HepG2 (cell line): ENCODE data around the gene SIRT5. TPM values are rescaled to one million over a fixed set of nuclear protein-coding genes. Genes with fewer than 3 reads are reported as not detected.

Experiments
- HOXA3 ChIP-seq: sonication (generic); formaldehyde crosslinking; IDR thresholded peaks from 2 replicates; pipeline ENCODE4 v1.5.0; 2020; ENCODE audit warnings: missing genetic modification reagents
- HOXA9 ChIP-seq: sonication (generic); formaldehyde crosslinking; IDR thresholded peaks from 2 replicates; pipeline ENCODE4 v1.8.1; 2022; ENCODE audit warnings: missing genetic modification reagents, mild to moderate bottlenecking, moderate library complexity, borderline replicate concordance
- MIER3 ChIP-seq: IDR thresholded peaks from 2 replicates; pipeline ENCODE4 v1.6.1; 2016; ENCODE audit warnings: missing compliant biosample characterization, borderline replicate concordance
- NAIF1 ChIP-seq: sonication (generic); formaldehyde crosslinking; IDR thresholded peaks from 2 replicates; pipeline ENCODE4 v1.5.0; 2020; ENCODE audit warnings: mild to moderate bottlenecking, missing genetic modification reagents, borderline replicate concordance
- PAXIP1 ChIP-seq: sonication (generic); formaldehyde crosslinking; conservative IDR thresholded peaks from 2 replicates; pipeline ENCODE4 v1.4.0; 2020; ENCODE audit warnings: mild to moderate bottlenecking, missing genetic modification reagents, moderate library complexity
- RBM22 ChIP-seq: fragments of 200-400 bp; formaldehyde crosslinking; optimal IDR thresholded peaks from 2 replicates; pipeline ENCODE3; 2017; ENCODE audit warnings: mild to moderate bottlenecking, low read length, moderate library complexity
- SAP130 ChIP-seq: IDR thresholded peaks from 2 replicates; pipeline ENCODE4 v1.6.1; 2016; ENCODE audit warnings: low read depth
- SPEN ChIP-seq: sonication (generic); formaldehyde crosslinking; IDR thresholded peaks from 2 replicates; pipeline ENCODE4 v1.5.1; 2020; ENCODE audit warnings: low read depth, mild to moderate bottlenecking, missing genetic modification reagents
- TOE1 ChIP-seq: sonication (generic); formaldehyde crosslinking; IDR thresholded peaks from 2 replicates; pipeline ENCODE4 v1.4.0; 2020; ENCODE audit warnings: mild to moderate bottlenecking, missing genetic modification reagents
- TOPORS ChIP-seq: sonication (generic); formaldehyde crosslinking; IDR thresholded peaks from 2 replicates; pipeline ENCODE4 v1.8.0; 2023; ENCODE audit warnings: mild to moderate bottlenecking, missing genetic modification reagents
- ZNF609 ChIP-seq: sonication (generic); formaldehyde crosslinking; IDR thresholded peaks from 2 replicates; pipeline ENCODE4 v1.4.0; 2020; ENCODE audit warnings: mild to moderate bottlenecking, missing genetic modification reagents, borderline replicate concordance
- ZNF691 ChIP-seq: sonication (generic); formaldehyde crosslinking; IDR thresholded peaks from 2 replicates; pipeline ENCODE4 v1.4.0; 2020; ENCODE audit warnings: missing genetic modification reagents, low read depth, mild to moderate bottlenecking, borderline replicate concordance
- ZSCAN21 ChIP-seq: sonication (generic); formaldehyde crosslinking; IDR thresholded peaks from 2 replicates; pipeline ENCODE4 v1.8.0; 2022; ENCODE audit warnings: mild to moderate bottlenecking, missing genetic modification reagents, moderate library complexity, borderline replicate concordance
- polyA plus RNA-seq, 8 experiments: library from polyadenylated mRNA; depleted of rRNA in 3 of 8; stranded (reverse) in 7 of 8; unstranded in 1 of 8; fragments of >200 nt; fragmentation: Illumina TruSeq in 4 of 8; extraction: Trizol in 4 of 8; gene quantifications; 2 replicates each; pipeline versions ENCODE4 v1.2.1 to v1.2.3, GENCODE V29; 2011 to 2016; ENCODE audit warnings: low read depth in 4 of 8, missing spikeins in 1 of 8, mixed read lengths in 1 of 8; ENCODE audit not compliant: insufficient read depth in 1 of 8
- total RNA-seq, 5 experiments: library from RNA; depleted of rRNA; stranded (reverse); fragments of >200 nt; fragmentation: Illumina TruSeq; extraction: Trizol; gene quantifications; 2 replicates each; pipeline ENCODE4 v1.2.3, GENCODE V29; 2016; ENCODE audit warnings: low read depth in 1 of 5
- TF ChIP-seq, protein P1 (sequence below): sonication (generic); formaldehyde crosslinking; IDR thresholded peaks from 2 replicates; pipeline ENCODE4 v1.5.0; 2020; ENCODE audit warnings: mild to moderate bottlenecking, missing genetic modification reagents
- TF ChIP-seq, protein P2 (sequence below): IDR thresholded peaks from 2 replicates; pipeline ENCODE4 v1.6.1; 2012; ENCODE audit warnings: low read depth, low read length, improper control_type of control experiment

SIRT5 gene
- total and polyA plus RNA-seq, 2 of the 13 experiments (the other 11 are each of a cell fraction or from before 2014, with no cell fraction given) = 14.1 to 16.6 TPM

GRCh38 chr6:13574149-13574570 lies 241 bp upstream of the SIRT5 start (continued):
- TF ChIP-seq PAXIP1 (CRISPR knock-in tag) (peak; percentile 8; the same call in 1 of the 2 replicates), SPEN (CRISPR knock-in tag) (peak; percentile 87), SAP130 (peak; percentile 43; the same call in 1 of the 2 replicates), HOXA3 (CRISPR knock-in tag) (peak; percentile 48), TOPORS (CRISPR knock-in tag) (no peak), RBM22 (no peak), HOXA9 (peak; percentile 59; the same call in 1 of the 2 replicates), NAIF1 (CRISPR knock-in tag) (peak; percentile 9; the same call in 1 of the 2 replicates), TOE1 (CRISPR knock-in tag) (no peak), ZNF691 (CRISPR knock-in tag) (peak; percentile 77; the same call in 1 of the 2 replicates), ZSCAN21 (peak; percentile 18; the same call in 1 of the 2 replicates), ZNF609 (CRISPR knock-in tag) (no peak), MIER3 (CRISPR knock-in tag) (no peak)
- TF ChIP-seq, protein P1, sequence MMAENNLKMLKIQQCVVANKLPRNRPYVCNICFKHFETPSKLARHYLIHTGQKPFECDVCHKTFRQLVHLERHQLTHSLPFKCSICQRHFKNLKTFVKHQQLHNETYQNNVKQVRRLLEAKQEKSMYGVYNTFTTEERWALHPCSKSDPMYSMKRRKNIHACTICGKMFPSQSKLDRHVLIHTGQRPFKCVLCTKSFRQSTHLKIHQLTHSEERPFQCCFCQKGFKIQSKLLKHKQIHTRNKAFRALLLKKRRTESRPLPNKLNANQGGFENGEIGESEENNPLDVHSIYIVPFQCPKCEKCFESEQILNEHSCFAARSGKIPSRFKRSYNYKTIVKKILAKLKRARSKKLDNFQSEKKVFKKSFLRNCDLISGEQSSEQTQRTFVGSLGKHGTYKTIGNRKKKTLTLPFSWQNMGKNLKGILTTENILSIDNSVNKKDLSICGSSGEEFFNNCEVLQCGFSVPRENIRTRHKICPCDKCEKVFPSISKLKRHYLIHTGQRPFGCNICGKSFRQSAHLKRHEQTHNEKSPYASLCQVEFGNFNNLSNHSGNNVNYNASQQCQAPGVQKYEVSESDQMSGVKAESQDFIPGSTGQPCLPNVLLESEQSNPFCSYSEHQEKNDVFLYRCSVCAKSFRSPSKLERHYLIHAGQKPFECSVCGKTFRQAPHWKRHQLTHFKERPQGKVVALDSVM (CRISPR knock-in tag) = peak; percentile 72; the same call in 1 of the 2 replicates
- TF ChIP-seq, protein P2, sequence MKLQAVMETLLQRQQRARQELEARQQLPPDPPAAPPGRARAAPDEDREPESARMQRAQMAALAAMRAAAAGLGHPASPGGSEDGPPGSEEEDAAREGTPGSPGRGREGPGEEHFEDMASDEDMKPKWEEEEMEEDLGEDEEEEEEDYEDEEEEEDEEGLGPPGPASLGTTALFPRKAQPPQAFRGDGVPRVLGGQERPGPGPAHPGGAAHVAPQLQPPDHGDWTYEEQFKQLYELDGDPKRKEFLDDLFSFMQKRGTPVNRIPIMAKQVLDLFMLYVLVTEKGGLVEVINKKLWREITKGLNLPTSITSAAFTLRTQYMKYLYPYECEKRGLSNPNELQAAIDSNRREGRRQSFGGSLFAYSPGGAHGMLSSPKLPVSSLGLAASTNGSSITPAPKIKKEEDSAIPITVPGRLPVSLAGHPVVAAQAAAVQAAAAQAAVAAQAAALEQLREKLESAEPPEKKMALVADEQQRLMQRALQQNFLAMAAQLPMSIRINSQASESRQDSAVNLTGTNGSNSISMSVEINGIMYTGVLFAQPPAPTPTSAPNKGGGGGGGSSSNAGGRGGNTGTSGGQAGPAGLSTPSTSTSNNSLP = 0 out of 2 replicates have a peak, but pooled peaks have one; percentile 27
